OCI-LY1 (cell line): ENCODE measurements around the gene TRMT44.

Experiments used
- H2AFZ ChIP-seq: fragments of 200-600 bp; sonication (generic), shearing (Covaris generic); 2 replicates; pipeline ENCODE4 v1.6.0; 2014; ENCODE audit warnings: antibody characterized with exemption, mild to moderate bottlenecking, low read length
- H3F3A ChIP-seq: fragments of 200-600 bp; sonication (generic), shearing (Covaris generic); 2 replicates; pipeline ENCODE4 v1.6.0; 2014; ENCODE audit warnings: mild to moderate bottlenecking, antibody characterized with exemption, low read length, moderate library complexity; ENCODE audit not compliant: insufficient read depth
- H3K27ac ChIP-seq: fragments of 200-600 bp; sonication (generic); 2 replicates; pipeline ENCODE4 v1.5.1; 2014; ENCODE audit warnings: low read length, mixed run types, mild to moderate bottlenecking, low read depth; ENCODE audit not compliant: poor library complexity, severe bottlenecking
- H3K27me3 ChIP-seq: fragments of 200-600 bp; sonication (generic); 2 replicates; pipeline ENCODE4 v1.6.0; 2014; ENCODE audit warnings: antibody characterized with exemption, mild to moderate bottlenecking, low read length, moderate library complexity; ENCODE audit not compliant: insufficient read depth
- H3K36me3 ChIP-seq: fragments of 200-600 bp; sonication (generic); 2 replicates; pipeline ENCODE4 v1.6.1; 2014; ENCODE audit warnings: mild to moderate bottlenecking, antibody characterized with exemption, low read length, moderate library complexity, mixed read lengths; ENCODE audit not compliant: insufficient read depth
- H3K4me1 ChIP-seq: fragments of 200-600 bp; sonication (generic); 2 replicates; pipeline ENCODE4 v1.5.1; 2014; ENCODE audit warnings: mild to moderate bottlenecking, low read length, moderate library complexity; ENCODE audit not compliant: insufficient read depth, severe bottlenecking
- H3K4me2 ChIP-seq: fragments of 200-600 bp; sonication (generic), shearing (Covaris generic); 2 replicates; pipeline ENCODE4 v1.6.1; 2014; ENCODE audit warnings: low read length
- H3K4me3 ChIP-seq: fragments of 200-600 bp; sonication (generic); 2 replicates; pipeline ENCODE4 v1.5.1; 2014; ENCODE audit warnings: low read length, low read depth, mild to moderate bottlenecking, mixed read lengths; ENCODE audit not compliant: poor library complexity, severe bottlenecking
- H3K79me2 ChIP-seq: fragments of 200-600 bp; shearing (Covaris generic); 2 replicates; pipeline ENCODE4 v1.6.1; 2016; ENCODE audit warnings: mixed run types, low read length, mixed read lengths; ENCODE audit not compliant: insufficient read depth
- H3K9ac ChIP-seq: fragments of 200-600 bp; sonication (generic), shearing (Covaris generic); 2 replicates; pipeline ENCODE4 v1.6.1; 2014; ENCODE audit warnings: mild to moderate bottlenecking, low read length, mixed read lengths
- H3K9me2 ChIP-seq: fragments of 200-600 bp; sonication (generic), shearing (Covaris generic); 2 replicates; pipeline ENCODE4 v1.6.1; 2014; ENCODE audit warnings: low read depth, mild to moderate bottlenecking, low read length, mixed read lengths
- H3K9me3 ChIP-seq: fragments of 200-600 bp; shearing (Covaris generic); 2 replicates; pipeline ENCODE4 v1.6.1; 2014; ENCODE audit warnings: low read length, mixed read lengths
- H4K20me1 ChIP-seq: fragments of 200-600 bp; sonication (generic), shearing (Covaris generic); 2 replicates; pipeline ENCODE4 v1.6.0; 2016; ENCODE audit warnings: mild to moderate bottlenecking, low read length; ENCODE audit not compliant: insufficient read depth
- CTCF ChIP-seq: fragments of 200-600 bp; sonication (generic), shearing (Covaris generic); IDR thresholded peaks from 2 replicates; pipeline ENCODE4 v1.5.1; 2017; ENCODE audit warnings: mild to moderate bottlenecking, antibody characterized with exemption, low read length, moderate library complexity, mixed read lengths
- EZH2 ChIP-seq: fragments of 200-600 bp; sonication (generic), shearing (Covaris generic); IDR thresholded peaks from 2 replicates; pipeline ENCODE4 v1.8.0; 2017; ENCODE audit warnings: borderline replicate concordance, mixed run types, mild to moderate bottlenecking, antibody characterized with exemption, low read length, moderate library complexity, mixed read lengths

TRMT44 gene

GRCh38 chr4:8469550-8469949 is 29.0 kb downstream of the TRMT44 start:
- no peak overlapping the region for H3K4me3 ChIP-seq
- H3K4me1 ChIP-seq, result no peaks in the 10 kb centered on the region
- H2AFZ ChIP-seq, result no peak overlapping the region
- no peak overlapping the region for H3K9ac ChIP-seq
- H3K9me3 ChIP-seq, result no peaks in the 10 kb centered on the region
- no peaks in the 10 kb centered on the region for H3K27me3 ChIP-seq
- H3K4me2 ChIP-seq, result no peak overlapping the region
- no peaks in the 10 kb centered on the region for H3K9me2 ChIP-seq
- H4K20me1 ChIP-seq, result no peaks in the 10 kb centered on the region
- H3K27ac ChIP-seq, result no peak overlapping the region
- no peaks in the 10 kb centered on the region for H3K79me2 ChIP-seq
- H3K36me3 ChIP-seq, result peaks cover 18% of the 10 kb centered on the region
- H3F3A ChIP-seq, result no peaks in the 10 kb centered on the region
- TF ChIP-seq CTCF (no peak), EZH2 (no peak)

- Histone ChIP-seq H3K27ac (no peak overlapping the region), H3K79me2 (no peaks in the 10 kb centered on the region), H2AFZ (no peak overlapping the region), H3K4me1 (no peaks in the 10 kb centered on the region), H4K20me1 (no peaks in the 10 kb centered on the region), H3K27me3 (no peaks in the 10 kb centered on the region), H3K4me3 (no peak overlapping the region), H3K4me2 (no peak overlapping the region), H3K9me3 (no peaks in the 10 kb centered on the region), H3K36me3 (peaks cover 15% of the 10 kb centered on the region), H3K9ac (no peak overlapping the region), H3K9me2 (no peaks in the 10 kb centered on the region), H3F3A (no peaks in the 10 kb centered on the region)
- TF ChIP-seq CTCF (no peak), EZH2 (no peak)
These were observed 30.0 kb downstream of the TRMT44 start for GRCh38 chr4:8470451-8471024.

GRCh38 chr4:8471211-8471875 is 30.8 kb downstream of the TRMT44 start:
- no peak overlapping the region for H3K27ac ChIP-seq
- TF ChIP-seq EZH2, result no peak
- no peak for TF ChIP-seq CTCF
- H3K36me3 ChIP-seq, result peaks cover 12% of the 10 kb centered on the region

More at GRCh38 chr4:8471211-8471875, 30.8 kb downstream of the TRMT44 start:
- Histone ChIP-seq H3K4me2 (no peak overlapping the region), H3K4me3 (no peak overlapping the region), H3K4me1 (no peaks in the 10 kb centered on the region), H2AFZ (no peak overlapping the region), H3K9me3 (no peaks in the 10 kb centered on the region), H4K20me1 (no peaks in the 10 kb centered on the region), H3F3A (no peaks in the 10 kb centered on the region), H3K9ac (no peak overlapping the region), H3K79me2 (no peaks in the 10 kb centered on the region), H3K9me2 (no peaks in the 10 kb centered on the region), H3K27me3 (no peaks in the 10 kb centered on the region)
